ENCODE results near the gene ANXA9.

Gene ANXA9

GRCh38 chr1:150974580-150975478, 7.3 kb upstream of the ANXA9 start, which contains the start of gene CERS2:
CERS2 (minus strand) TSS chr1:150974835; CDS start chr1:150969090, 5,745 bp downstream.
- DNase-seq, result peak; percentile 85

- no peak for DNase-seq
Measured at GRCh38 chr1:150976401-150976821, 5.7 kb upstream of the ANXA9 start.

- peak; percentile 21 for DNase-seq
Measured at GRCh38 chr1:150976879-150977694, 5.0 kb upstream of the ANXA9 start.

GRCh38 chr1:150979092-150980056, 2.7 kb upstream of the ANXA9 start:
- DNase-seq, result peak; percentile 80

- DNase-seq, result peak; percentile 47
Measured at GRCh38 chr1:150981177-150981804, 801 bp upstream of the ANXA9 start.

GRCh38 chr1:150985179-150985825, 3.2 kb downstream of the ANXA9 start:
- DNase-seq, result no peak

GRCh38 chr1:150987924-150988323, 5.8 kb downstream of the ANXA9 start:
- peak; percentile 3 for DNase-seq

- DNase-seq, result no peak
Measured at GRCh38 chr1:150992626-150993025, 10.5 kb downstream of the ANXA9 start.

GRCh38 chr1:150994248-150994647, 12.2 kb downstream of the ANXA9 start:
- DNase-seq, result no peak

- no peak for DNase-seq
Measured at GRCh38 chr1:150995460-150995859, 13.4 kb downstream of the ANXA9 start.

GRCh38 chr1:150995896-150996295, 13.8 kb downstream of the ANXA9 start:
- DNase-seq, result peak; percentile 3

GRCh38 chr1:150997126-150997872, 15.2 kb downstream of the ANXA9 start:
- no peak for DNase-seq

- DNase-seq, result no peak
Measured at GRCh38 chr1:150997949-150998348, 15.9 kb downstream of the ANXA9 start.

- no peak for DNase-seq
Measured at GRCh38 chr1:150999051-150999674, 17.1 kb downstream of the ANXA9 start.

- no peak for DNase-seq
Measured at GRCh38 chr1:150999926-151000325, 17.8 kb downstream of the ANXA9 start.

- DNase-seq, result no peak
Measured at GRCh38 chr1:151000408-151000807, 18.3 kb downstream of the ANXA9 start.

GRCh38 chr1:151001602-151002001, 19.5 kb downstream of the ANXA9 start:
- DNase-seq, result no peak

GRCh38 chr1:151002051-151002450, 20.0 kb downstream of the ANXA9 start:
- no peak for DNase-seq

- DNase-seq, result no peak
Measured at GRCh38 chr1:151002611-151003010, 20.5 kb downstream of the ANXA9 start.

GRCh38 chr1:151003180-151003579, 21.1 kb downstream of the ANXA9 start:
- DNase-seq, result no peak
